Fibroblast of mammary gland (primary cell): ENCODE data around the gene ANXA10.

Source experiments
- DNase-seq: peaks from one replicate; pipeline ENCODE4 v3.0.0-alpha.2; 2010; ENCODE audit warnings: low read depth
- H3K4me3 ChIP-seq: 2 replicates; pipeline ENCODE4 v1.5.1; 2011; ENCODE audit warnings: low read depth, mild to moderate bottlenecking, low read length, moderate library complexity; ENCODE audit not compliant: control insufficient read depth
- CTCF ChIP-seq: conservative IDR thresholded peaks from 2 replicates; pipeline ENCODE4 v1.5.1; 2011; ENCODE audit warnings: low read depth, low read length, inconsistent platforms; ENCODE audit not compliant: control insufficient read depth, insufficient read depth

ANXA10 gene

GRCh38 chr4:168070903-168071302 lies 21.4 kb upstream of the ANXA10 start:
- no peak for TF ChIP-seq CTCF
- DNase-seq, result no peak
- no peak overlapping the region for H3K4me3 ChIP-seq

GRCh38 chr4:168071304-168071703 lies 21.0 kb upstream of the ANXA10 start:
- no peak for TF ChIP-seq CTCF
- DNase-seq, result no peak
- H3K4me3 ChIP-seq, result no peak overlapping the region

GRCh38 chr4:168074861-168075260 lies 17.5 kb upstream of the ANXA10 start:
- TF ChIP-seq CTCF, result no peak
- no peak for DNase-seq

GRCh38 chr4:168076989-168077725 lies 15.2 kb upstream of the ANXA10 start:
- H3K4me3 ChIP-seq, result no peak overlapping the region
- peak; percentile 76 for DNase-seq
- TF ChIP-seq CTCF, result peak; percentile 100

More at GRCh38 chr4:168074861-168075260, 17.5 kb upstream of the ANXA10 start:
- no peak overlapping the region for H3K4me3 ChIP-seq

GRCh38 chr4:168077726-168078239 lies 14.6 kb upstream of the ANXA10 start:
- no peak for DNase-seq
- no peak overlapping the region for H3K4me3 ChIP-seq
- no peak for TF ChIP-seq CTCF

- no peak for DNase-seq
- H3K4me3 ChIP-seq, result no peak overlapping the region
- TF ChIP-seq CTCF, result no peak
Measured at GRCh38 chr4:168082379-168082778, 10.0 kb upstream of the ANXA10 start.
